Stimulated activated naive CD4-positive, alpha-beta T cell (primary cell): ENCODE results near the gene TFB2M.

Experiments used
- DNase-seq, 6 experiments: peaks; one replicate each; lab custom pipeline; 2025; lab: John Stamatoyannopoulos, UW

TFB2M gene

DNA sequence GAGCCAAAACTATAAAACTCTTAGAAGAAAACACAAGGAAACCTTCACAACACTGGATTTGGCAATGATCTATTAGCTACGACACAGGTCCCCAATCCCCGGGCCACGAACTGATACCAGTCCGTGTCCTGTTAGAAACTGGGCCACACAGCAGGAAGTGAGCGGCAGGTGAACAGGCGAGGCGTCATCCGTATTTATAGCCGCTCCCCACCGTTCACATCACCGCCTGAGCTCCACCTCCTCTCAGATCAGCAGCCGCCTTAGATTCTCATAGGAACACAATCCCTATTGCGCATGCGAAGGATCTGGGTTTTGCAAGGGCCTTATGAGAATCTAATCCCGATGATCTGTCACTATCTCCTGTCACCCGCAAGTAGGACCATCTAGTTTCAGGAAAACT lies 11.9 kb downstream of the TFB2M start:
- DNase-seq = no peak

DNA sequence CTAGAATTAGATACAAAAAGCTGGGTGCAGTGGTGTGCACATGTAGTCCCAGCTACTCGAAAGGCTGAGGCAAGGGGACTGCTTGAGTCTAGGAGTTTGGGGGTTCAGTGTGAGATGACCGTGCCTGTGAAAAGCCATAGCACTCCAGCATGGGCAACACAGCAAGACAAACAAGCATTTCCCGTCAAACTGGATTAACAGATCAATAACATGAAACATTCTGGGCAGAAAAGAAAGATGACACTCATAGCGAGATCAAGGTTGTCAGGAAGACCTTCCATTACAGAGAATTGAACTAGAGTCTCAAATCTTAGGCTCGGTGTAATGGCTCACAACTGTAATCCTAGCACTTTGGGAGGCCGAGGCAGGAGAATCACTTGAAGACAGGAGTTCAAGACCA lies 14.0 kb downstream of the TFB2M start:
- no peak for DNase-seq

DNA sequence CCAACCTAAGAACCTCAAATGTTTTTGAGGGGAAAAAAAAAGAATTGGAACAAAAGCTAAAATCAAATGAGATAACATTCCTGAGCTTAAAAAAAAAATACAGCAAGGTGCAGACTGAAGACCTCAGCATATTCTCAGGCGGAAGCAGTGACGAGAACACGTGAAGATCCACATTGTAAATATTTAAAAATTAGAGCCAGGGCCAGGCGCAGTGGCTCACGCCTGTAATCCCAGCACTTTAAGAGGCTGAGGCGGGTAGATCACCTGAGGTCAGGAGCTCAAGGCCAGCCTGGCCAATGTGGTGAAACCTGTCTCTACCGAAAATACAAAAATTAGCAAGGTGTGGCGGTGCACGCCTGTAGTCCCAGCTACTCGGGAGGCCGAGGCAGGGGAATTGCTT lies 15.7 kb downstream of the TFB2M start:
- DNase-seq = no peak

DNA sequence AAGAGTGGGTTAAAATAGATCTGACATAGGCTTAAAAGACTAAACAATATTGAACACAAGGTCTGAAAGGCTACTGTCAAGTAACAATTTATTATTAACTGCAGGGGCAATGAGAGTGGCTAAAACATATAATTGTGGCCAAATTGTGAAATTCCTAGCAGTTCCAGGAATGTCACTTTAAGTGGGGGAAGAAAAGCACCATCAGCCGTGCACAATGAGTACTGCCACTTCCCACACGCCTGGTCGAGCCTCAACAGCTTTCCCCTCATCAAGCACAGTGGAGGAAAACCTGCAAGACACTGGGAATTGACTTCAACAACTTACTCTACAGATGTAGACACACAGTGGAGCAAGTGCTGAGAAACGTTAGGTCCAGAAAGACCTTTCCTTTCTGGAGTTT lies 16.4 kb downstream of the TFB2M start:
- DNase-seq = no peak

DNA sequence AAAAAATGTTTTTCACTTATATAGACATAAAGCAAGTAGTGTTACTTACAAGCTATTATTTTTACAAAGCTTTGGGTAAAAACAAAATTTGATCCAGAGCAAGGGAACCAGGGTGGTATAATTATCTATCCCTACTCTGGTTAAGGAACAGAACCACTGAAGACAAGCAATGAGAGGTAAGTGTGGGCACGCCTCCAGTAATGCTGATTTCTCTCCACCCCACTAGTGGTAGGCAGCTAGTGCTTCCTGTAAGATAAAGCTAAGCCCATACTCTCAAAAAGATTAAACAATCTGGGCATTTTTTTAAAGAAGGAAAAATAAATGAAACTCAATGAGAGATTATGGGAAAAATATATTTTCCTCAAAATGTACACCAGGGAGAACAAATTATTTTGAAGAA lies 22.1 kb downstream of the TFB2M start:
- no peak for DNase-seq

DNA sequence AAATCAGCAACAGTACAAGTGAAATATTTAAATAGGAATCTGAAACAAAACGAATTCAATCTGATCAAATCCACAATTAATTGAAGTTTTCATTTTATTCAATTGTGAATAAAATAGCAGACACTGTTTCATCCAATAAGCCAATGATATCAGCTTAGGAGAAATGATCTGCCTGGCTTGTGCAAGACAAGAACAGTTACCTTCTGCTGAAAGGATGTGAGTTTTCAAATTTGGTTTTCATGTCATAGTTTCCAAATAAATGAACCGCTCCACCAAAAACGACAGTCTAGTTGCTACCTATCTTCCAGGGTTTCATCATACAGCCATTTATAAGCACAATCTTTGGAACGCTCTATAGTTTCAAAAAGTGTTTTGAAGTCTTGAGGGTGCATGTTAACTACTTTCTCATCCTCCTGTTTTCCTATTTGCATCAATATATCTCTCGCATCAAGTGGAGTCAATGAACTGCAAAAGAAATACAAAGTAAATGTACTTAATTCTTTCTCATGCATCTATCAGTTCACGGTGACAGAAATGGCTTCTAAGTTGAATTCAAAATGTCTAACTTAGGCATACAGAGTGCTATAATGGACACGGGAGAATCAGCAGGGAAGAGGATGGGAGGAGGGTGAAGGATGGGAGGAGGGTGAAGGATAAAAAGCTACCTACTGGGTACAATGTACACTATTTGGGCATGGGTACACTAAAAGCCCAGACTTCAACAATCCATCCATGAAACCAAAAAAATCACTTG lies 25.1 kb downstream of the TFB2M start:
- no peak for DNase-seq

DNA sequence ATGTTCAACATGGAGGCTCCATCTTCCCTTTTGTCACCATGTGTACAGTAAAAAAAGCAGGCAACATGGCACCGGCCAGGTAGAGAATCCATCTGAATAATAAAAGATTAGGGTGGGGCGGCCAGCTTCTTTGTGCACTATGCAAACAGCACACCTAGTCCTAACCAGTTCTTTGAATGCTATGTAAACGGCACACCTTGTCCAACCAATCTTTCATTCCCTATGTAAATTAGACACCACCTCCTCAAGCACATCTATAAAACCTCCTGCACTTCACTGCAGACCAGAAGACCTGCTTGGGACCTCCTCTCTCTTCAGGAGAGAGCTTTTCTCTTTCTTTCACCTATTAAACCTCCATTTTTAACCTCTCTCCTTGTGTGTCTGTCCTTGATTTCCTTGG lies 28.2 kb downstream of the TFB2M start:
- DNase-seq = no peak

DNA sequence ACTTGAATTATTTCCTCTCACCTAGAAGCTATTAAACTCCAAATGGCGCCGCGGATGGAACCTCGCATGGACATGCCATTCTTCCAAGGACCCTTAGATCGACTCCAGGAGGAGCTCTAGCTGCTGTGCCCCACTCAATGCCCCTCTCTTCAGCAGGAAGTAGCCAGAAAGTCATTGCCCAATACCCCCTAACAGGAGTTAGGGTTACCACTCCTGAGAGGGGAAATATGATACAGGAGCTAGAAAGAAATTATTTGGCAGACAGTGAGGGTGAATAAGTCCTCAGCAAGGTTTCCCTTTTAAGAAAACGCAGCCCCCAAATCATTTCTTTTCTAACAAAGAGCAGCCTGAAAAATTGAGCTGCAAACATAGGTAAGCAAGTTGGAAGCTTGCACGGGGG lies 28.6 kb downstream of the TFB2M start:
- DNase-seq = no peak

DNA sequence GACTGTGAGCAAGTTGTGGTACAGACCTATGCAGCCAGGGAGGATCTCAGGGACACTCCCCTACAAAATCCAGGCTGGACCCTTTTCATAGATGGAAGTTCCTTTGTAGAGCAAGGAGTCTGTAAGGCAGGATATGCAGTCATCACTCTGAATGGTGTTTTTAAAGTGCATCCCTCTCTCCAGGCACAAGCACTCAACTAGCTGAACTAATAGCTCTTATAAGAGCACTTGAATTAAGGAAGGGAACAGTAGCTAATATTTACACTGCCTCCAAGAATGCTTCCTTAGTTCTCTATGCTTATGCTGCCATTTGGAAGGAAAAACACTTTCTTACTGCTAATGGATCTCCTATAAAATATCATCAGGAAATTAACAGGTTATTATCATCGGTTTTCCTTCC lies 31.9 kb downstream of the TFB2M start:
- no peak for DNase-seq

DNA sequence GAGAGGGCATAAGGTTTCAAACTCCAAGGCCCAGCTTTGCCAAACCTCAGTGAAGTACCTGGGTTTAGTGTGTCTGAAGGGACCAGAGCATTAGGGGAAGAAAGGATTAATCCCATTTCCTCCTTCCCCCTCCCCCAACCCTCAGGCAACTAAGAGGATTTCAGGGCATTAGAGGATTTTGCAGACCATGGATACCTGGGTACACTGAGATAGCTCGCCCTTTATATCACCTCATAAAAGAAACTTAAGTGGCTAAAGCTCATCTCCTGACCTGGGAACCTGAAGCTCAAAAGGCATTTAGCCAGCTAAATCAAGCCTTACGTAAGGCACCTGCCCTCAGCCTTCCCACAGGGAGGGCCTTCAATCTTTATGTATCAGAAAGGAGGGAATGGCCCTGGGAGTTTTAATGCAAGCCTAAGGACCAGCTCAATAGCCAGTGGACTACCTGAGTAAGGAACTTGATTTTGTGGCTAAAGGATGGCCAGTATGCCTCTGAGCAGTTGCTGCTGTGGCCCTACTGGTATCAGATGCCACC lies 32.6 kb downstream of the TFB2M start:
- DNase-seq = no peak

DNA sequence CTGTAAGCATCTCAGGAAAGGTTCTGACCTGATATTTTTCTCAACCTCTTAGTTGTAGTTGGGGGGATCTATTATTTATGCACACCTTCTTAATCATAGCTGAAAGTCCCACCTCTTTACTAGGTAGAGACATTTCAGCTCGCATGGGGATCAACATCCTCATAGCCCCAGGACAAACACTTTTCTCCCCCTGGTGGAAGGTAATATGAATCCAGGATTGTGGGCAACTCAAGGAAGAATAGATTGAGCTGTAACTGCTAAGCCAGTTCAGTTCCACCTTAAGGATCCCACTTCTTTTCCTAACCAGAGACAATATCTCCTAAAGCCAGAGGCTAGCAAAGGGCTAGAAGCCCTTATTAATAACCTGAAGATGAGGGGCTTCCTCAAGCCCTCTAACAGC lies 33.5 kb downstream of the TFB2M start:
- DNase-seq = no peak

DNA sequence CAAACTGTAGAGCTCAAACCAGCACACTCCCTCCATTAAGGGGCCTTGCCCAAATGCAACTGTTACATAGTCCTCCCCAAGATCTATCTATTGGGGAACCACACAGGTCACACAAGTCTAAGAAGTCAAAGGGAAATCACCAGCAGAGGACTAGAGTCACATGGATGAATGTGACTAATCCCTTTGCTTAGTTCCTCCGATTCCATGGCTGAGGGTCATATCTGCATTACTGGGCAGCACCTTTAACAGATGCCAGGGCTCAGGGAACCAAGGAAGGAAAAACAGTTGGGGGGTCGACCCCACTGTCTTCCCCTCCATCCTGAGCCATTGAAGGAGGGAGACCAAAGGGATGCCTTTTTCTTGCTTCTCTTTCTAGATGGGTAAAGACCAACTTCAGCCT lies 35.6 kb downstream of the TFB2M start:
- no peak for DNase-seq

DNA sequence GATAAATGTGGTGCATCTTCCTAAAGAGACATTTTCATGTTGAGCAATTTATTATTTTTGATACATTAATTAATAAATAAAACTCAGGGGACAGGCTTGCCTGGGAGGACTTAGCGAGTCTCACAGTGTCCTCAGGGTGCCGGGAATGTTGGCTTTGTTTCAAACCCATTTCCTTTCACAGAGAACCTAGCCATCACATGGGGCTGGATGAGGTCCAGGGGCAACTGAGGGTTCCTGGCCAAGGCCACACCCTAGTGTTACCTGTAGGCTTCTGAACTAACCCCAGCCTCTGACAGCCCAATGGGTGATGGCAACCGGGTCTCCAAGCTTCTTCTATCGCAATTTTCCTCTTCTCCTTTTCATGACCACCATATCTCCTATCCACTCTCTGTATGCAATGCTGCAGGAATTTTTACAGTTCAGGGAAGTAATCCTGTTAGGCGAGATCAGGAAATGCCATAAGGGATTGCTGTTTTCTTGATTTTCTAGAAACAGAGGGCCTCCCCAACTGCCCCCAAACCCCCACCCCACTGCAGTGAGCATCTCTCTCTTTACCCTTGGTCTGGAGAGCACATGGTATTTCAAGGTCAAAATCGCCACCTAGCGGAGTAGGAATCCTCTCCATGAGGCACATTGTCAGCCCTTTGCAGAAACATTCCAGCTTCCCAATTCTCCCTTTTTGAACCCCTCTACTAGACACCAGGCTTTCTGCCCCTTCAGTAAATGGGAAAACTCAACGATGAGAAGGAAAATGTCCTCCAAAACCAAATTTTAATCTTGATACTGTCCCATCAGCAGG lies 36.9 kb downstream of the TFB2M start:
- DNase-seq = no peak

DNA sequence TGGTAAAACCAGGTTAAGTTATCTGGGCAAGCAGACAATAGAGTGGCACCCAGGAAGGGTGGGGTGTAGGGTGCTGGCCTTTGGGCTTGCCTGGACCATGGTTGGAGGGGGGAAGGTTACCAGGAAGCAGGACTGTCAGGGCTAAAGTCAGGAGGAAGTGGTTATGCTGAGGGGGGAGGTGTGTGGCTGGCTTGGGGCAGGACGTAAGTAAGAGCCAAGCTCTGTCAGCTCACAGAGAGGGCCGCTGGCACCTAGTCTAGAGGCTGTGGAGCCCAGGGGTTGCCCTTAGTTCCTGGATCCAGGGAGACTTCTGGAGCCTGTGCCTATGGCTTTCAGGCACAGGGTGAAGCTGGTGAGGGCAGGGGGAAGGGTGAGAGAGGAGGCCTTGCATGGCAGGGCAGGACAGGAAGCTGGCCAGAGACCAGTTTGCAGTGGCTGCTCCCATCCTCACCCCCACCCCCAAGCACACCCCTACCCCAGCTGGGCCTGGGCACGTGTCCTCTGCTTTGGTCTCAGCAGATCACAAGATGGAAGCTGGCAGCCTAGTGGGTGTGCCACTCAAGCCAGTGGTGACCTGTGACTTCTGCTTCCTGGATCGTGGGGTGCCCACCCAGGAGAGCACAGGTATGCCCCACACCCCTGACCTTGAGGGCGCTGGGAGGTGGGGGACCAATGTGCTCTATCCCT lies 38.5 kb downstream of the TFB2M start:
- no peak for DNase-seq

DNA sequence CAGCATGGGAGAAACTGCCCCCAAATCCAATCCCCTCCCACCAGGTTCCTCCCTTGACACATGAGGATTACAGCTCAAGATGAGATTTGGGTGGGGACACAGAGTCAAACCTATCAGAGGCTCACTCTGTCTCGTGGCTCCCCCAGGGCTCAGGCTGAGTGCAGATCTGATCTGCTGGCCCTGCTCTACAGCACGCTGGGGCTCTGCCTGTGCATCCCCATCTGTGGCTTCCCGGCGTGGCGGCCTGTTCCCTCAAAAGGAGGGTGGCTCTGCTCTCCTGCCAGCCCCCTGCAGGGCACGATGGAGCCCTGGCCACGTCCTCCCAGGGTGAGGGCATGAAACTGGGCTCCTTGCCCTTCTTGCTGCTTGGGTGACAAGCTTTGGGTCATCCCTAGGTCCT lies 39.1 kb downstream of the TFB2M start:
- no peak for DNase-seq

DNA sequence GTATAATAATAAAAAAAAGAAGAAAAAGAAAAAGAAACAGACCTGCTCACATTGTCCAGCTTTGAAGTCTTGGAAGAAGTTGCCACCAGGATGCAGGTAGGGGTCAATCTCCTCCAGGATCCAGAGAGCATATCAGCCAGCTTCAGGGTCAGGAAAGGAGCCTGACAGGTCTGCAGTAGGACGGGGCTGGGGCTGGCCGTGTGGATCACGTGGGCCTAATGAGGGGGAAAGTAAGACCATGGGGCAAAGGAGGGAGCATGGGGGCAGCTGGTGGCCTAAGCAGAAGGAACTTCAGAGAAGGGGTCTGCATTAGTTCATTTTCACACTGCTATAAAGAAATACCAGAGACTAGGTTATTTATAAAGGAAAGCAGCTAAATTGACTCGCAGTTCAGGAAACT lies 39.7 kb downstream of the TFB2M start:
- DNase-seq = no peak

DNA sequence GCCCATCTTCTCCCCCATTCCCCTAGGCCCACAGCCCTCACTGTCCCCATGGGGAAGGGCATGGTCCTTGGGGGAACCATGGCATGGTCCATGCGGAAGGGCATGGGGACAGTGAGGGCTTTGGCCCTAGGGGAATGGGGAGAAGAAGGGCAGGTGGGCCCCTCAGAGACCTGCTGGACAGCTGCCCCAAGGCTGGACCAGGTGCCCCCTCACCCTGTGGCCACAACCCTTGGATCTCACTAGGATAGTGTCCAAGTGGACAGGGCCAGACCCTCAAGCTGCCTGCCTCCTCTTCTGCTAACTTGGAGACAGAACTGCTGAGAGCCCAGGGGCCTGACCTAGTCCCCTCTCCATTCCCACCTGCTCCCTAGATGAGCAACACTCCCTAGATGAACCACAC lies 46.5 kb downstream of the TFB2M start:
- DNase-seq = no peak

DNA sequence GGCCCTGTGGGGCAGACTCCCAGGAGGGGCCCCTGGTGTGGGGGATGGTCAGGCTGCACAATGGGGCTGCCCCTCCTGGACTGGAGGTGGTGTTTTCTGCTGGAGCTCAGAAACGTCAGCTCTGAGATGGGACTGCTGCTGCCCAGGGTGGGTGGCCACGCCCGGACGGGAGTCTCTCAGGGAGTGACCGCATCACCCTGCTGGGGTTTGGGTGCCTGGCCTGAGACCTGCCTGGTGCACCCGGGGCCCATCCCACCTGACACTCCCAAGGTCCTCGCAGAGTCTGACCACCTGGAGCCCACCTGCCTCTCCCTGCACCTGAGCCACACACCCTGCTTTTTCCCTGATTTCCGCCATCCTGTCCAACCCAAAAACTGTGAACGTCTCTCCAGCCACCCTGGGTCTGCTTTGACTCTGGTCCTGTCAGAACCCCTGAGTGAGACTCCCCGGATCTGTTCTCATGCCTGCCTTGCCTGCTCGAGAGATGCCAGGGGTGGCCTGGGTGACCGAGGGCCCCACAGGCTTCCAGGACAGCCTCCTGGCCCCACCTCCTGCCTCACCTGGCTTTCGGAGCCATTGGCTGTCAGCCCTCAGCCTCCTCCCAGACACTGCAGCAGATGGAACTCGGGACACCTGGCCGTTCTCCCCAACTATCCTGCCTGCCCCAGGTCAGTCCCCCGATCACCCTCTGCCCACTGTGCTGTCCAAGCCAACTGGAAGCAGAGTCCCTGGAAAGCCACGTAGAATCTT lies 47.4 kb downstream of the TFB2M start:
- DNase-seq = no peak

DNA sequence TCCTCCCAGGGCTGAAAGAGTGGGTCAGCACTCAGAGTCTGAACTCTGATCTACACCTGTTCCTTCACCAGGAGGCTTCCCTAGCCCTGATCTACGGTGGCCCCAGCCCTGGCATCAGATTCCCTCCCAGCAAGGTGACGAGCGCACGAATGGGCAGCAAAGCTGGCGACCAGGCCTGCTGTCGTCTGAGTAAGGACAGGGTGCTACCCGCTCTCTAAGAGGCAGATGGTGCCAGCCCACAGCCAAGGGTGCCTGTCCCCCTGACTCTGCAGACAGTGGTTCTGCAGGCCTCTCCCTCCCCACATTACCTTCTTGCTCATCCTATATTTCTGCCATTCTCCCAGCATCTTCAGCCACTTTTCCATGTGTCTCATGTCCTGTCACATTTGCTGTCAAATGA lies 48.7 kb downstream of the TFB2M start:
- no peak for DNase-seq

DNA sequence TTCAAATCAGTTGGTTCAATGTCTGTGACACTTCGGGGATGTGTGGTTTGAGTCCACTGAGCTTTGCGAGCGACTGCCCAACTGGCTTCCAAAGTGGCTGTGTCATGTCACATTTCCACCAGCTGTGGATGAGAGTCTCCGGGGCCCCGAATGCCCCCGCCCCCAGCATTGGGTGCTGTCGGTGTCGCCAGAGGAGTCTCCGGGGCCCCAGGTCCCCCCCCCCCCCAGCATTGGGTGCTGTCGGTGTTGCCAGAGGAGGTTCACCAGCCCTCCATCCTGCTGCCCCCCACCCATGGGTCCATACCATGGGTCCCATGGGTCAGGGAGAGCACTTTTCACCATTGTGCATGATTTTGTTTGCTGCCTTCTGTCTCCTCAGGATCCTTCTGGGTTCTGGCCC lies 49.9 kb downstream of the TFB2M start:
- DNase-seq = no peak

DNA sequence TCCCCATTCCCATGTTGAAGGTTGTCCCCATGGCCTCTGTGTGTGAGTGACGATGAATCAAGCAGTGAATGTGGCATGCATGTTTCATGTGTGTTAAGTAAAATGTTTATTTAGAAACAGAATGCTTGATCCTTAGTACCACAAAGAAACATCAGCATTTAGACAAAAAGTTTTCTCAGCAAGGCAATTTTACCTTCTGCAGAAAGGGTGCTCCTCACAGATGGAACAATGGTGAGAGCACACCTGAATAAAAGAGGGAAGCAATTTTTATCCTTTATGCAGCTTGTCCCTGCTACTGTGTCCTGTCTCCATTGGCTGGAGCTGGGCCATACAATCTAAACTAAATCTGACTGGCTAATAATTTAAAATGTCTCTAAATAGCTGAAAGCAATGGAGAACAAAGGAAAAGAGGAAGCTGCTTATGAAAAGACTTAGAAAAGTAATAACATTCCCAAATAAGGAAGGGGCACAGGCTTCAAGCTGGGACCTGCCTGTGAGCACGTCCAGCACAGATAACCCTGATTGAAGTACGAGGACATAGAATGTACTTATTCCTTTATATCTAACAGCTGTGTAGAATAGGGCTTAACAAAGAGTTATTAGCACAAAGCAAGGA lies 50.6 kb downstream of the TFB2M start:
- no peak for DNase-seq
